EL (cell line): ENCODE results near the gene NAALADL2.

Source experiments
- DNase-seq: peaks from one replicate; pipeline ENCODE4 v3.0.0-alpha.2; 2016

The NAALADL2 gene

DNA sequence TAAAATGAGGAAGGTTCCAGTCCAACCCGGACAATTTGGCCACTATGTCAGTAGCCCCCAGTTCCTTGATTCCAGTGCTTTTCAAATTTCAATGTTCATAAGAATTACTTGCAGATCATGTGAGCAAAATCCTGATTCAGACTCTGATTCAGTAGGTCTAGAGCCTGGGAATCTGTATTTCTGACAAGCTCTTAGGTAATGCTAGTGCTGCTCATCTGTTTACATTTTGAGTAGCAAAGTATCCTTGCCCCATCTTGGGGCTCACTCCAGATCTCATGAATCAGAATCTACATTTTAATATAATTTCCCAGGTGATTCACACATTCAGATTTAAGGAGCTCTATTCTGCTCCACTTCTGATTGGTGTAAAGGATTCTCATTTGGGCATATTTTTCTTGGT, 142.0 kb downstream of the NAALADL2 start:
- no peak for DNase-seq

DNA sequence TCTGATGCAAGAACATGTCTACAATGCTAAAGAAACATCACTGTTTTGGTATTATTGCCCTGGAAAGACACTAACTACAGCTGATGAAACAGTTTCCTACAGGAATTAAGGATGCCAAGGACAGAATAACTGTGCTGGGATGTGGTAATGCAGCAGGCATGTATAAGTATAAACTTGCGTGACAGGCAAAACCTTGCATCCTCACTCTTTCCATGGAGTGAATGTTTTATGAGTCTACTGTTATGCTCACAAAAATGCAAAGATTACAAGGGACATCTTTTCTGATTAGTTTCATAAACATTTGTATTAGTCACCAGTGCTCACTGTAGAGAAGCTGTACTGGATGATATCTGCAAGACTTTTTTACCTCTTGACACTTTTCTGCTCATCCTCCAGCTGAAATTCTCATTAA, 143.6 kb downstream of the NAALADL2 start:
- DNase-seq = peak; percentile 97

DNA sequence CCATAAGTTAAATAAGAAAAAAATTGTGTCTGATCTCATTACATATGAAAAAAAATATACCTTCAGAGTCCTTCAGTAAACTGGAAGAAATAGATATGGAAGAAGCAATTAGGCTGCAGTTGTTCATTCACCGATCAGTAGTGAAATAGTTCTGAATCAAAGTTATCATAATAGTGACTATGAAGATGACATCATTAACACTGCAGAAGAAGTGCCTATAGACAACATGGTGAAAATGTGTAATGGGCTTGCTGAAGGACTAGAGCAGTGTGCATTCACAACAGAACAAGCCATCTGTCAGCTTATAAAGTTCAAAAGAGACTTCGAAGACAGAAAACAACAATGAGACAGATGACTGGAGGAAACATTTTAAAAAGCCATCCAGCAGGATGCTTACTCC, 144.5 kb downstream of the NAALADL2 start:
- no peak for DNase-seq

GRCh38 chr3:175005193-175005592, 146.1 kb downstream of the NAALADL2 start:
- DNase-seq = no peak

- DNase-seq = no peak
Observed at GRCh38 chr3:175005881-175006280, 146.7 kb downstream of the NAALADL2 start.

DNA sequence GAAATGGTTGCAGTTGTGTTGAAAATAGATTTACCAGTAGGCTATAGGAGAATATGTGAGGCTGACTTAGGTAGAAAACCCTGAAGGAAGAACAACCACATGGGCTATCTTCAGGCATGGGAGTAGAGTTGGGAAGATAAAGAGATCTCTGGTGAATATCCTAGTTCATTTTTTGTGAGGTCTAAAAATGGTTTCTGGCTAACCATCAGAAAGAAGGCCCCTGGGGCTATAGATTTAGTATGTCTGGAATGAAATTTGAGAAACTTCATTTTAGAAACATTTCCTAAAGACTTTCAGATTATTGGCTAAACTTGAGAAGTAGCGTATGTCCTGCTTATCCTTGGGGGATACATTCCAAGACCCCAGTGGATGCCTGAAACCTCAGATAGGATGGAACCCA, 148.2 kb downstream of the NAALADL2 start:
- peak; percentile 37 for DNase-seq

DNA sequence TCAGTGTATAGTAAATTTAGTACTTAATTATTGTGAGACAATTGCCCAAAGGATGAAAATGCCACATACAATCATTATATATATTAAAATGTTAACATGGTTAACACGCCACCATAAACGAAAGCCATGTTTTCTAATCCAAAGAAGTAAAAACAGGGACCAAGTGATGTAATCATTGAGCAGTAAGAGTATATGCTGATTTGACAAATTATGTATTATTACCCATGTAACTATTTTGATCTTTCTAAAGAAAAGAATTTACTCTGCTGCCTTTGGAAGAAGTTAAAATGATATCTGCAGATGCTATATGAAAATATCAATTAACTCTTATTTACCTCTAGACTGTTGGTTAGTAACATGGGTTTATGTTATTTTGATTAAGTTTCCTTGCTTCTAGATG, 150.2 kb downstream of the NAALADL2 start:
- DNase-seq = no peak

DNA sequence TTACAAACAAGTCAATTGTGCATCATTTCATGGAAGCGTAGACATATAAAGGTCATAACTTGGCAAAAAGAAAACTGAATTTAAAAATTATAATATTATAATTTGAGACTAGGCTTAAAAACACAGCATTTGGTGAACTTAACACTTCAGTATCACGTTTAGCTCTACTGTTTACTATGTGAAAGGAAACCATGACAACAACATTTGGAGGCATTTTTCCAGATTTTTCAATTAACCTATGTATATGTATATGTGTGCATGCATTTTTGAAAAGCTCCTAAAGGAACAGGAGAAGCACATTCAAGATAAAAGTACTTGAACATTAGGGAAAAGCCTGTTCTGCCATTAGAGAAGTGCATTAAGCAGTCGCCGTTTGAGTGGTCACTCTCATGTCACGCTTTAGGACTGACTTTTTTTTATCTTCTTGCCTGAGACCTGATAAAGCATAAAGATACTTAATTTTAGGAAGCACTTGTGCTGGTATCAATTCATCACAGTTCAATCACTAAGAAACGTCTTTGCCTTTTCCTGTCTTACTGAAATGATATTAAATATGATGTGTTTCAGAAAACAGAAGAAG, 156.0 kb downstream of the NAALADL2 start:
- DNase-seq = no peak

GRCh38 chr3:175018946-175019727, 160.0 kb downstream of the NAALADL2 start:
- peak; percentile 9 for DNase-seq

GRCh38 chr3:175020101-175020500, 161.0 kb downstream of the NAALADL2 start:
- DNase-seq = peak; percentile 65

DNA sequence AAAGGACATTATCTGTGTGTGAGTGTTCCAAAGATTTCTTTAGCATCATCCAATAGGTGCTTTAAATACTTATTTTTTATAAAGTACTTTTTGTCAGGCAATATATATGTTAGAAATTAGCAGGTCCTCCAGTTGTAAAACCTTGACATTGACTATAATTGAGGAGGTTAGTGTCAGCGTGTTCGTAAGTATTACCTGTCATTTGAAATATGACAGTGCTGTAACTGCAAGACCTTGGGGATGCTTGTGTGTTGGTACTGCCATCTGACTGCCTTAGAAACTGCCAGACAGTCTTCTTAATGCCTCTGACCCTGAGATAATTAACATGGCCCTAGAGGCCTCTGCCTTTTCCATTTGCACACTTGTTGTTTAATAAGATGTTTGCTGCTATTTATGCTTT, 170.7 kb downstream of the NAALADL2 start:
- DNase-seq = no peak

DNA sequence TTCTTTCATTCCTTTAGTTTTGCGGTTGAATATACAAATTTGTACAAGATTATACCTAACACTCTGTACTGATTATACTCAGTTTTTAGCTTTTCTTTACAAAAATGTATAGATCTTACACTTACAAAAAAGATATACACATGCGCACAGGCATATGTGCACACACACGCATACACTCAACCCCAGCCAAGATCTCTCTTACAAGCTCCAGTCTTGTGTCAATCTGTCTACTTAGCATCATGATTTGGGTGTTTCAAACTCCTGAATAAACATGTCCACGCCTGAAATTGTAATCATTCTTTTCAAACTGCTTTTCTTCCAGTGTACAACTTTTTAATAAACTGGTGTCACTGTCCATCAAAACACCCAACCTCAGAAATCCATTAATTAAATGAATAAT, 180.7 kb downstream of the NAALADL2 start:
- no peak for DNase-seq

- DNase-seq = peak; percentile 41
Observed at GRCh38 chr3:175041369-175041768, 182.2 kb downstream of the NAALADL2 start.

- no peak for DNase-seq
Observed at GRCh38 chr3:175046601-175047000, 187.5 kb downstream of the NAALADL2 start.

DNA sequence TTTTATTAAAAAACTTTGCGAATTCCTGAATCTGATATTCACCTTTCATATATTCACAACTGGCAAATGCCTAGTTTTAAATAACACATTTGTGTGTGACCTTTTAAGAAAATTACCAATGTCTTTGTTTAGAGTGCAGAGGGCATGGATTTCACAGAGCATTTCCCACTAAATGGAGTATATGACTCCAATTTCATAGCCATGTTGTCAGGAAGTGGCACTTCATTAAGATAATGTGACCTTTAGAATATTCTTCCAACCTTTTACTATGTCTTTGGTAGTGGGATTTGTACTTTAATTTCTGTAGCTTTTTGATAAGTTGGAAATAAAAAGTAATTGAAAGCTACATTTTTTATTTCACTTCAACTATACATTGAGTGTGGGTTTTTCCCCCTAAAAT, 188.7 kb downstream of the NAALADL2 start:
- no peak for DNase-seq

GRCh38 chr3:175057401-175057800, 198.3 kb downstream of the NAALADL2 start:
- no peak for DNase-seq

- no peak for DNase-seq
Observed at GRCh38 chr3:175059788-175060187, 200.7 kb downstream of the NAALADL2 start.

- DNase-seq = no peak
Observed at GRCh38 chr3:175065497-175065896, 206.4 kb downstream of the NAALADL2 start.

- DNase-seq = peak; percentile 8
Observed at GRCh38 chr3:175066617-175067415, 207.7 kb downstream of the NAALADL2 start.

GRCh38 chr3:175068587-175068986, 209.5 kb downstream of the NAALADL2 start:
- no peak for DNase-seq

DNA sequence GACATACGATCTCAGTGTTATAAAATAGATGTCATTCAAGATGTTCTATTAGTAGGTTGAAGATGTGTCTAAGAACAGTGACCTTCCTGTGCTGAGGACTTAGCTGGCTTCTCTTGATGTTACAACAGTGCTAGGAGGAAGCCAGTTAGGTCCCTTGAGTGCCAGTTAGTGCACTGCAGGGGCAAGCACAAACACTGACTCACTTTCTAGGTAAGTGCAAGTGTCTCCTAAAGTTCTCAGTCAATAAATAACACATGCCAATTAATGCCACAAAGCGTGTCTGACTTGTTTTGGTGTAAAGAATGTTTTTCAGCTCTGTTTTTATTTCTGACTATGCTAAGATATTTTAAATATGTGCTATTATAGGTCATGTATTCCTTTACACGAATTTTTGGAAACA, 211.8 kb downstream of the NAALADL2 start:
- DNase-seq = peak; percentile 3

- no peak for DNase-seq
Observed at GRCh38 chr3:175073219-175073905, 214.2 kb downstream of the NAALADL2 start.

DNA sequence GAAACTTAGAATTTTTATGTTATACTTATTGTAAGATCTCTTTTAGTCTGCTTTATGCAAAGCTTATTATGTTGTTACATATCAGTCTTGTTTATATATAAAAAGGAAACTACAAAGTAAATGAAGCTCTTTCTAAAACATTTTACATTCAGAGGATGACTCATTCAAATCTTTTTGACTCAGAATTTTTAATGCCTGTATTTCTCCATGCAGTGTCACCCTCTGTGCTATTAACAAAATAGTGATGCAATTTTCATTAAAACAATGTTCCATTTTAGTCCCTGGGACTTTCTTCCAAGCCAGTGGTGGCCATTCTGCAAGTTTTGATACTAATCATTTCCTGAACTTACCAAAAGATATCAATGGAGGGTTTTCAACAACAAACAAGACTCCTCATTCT, 216.1 kb downstream of the NAALADL2 start:
- DNase-seq = peak; percentile 17
